ENCODE data around the gene PNLIPRP1.

PNLIPRP1 gene

DNA sequence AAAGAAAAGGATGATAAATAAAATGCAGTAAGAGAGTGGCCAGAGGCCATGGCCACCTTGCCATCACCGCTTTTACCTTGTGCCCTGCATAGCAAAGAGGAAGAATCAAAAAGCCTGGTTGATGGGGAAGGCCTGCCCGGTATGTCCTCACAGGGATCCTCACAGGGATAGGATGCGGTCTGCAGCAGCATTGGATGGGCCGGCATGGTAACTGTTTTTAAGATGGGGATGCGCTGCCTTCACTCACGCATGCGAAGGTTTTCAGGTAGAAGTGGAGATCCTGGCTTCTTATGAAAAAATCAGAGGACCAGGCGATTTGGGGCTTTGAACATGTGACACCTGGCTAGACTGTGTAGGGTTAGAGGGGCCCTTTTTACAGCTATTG lies 42.4 kb downstream of the PNLIPRP1 start:
- DNase-seq, result no peak

DNA sequence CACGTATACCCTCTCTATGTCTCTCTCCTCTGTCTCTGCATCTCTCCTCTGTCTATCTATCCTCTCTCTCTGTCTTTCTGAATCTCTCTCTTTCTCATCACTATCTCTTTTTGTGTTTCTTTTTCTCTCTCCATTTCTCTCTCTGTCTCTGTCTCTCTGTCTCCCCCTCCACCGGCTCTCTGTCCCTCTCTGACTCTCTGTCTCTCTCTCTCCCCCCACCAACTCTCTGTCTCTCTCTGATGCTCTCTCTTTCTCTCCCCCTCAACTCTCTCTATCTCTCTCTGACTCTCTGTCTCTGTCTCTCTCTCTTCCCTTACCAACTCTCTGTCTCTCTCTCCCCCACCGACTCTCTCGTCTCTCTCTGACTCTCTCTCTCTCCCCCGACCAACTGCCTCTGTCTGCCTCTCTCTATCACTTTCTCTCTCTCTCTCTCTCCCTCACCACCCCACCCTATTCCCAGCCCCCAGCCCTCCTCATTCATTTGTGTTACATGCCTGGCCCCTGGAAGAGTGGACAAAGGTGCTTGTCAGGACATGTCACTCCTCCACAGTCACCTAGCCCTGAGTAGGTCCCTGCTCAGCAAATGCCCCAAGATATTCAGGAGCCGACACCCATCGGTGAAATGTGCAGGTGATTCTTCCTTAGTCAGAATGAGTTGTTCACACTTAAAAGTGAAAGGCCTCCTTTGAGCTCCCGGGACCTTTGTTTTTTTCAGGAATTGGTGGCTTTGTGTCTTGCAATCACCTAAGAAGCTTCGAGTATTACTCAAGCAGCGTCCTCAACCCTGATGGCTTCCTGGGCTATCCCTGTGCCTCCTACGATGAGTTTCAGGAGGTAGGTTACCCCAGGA lies 43.6 kb downstream of the PNLIPRP1 start:
- no peak for DNase-seq

DNA sequence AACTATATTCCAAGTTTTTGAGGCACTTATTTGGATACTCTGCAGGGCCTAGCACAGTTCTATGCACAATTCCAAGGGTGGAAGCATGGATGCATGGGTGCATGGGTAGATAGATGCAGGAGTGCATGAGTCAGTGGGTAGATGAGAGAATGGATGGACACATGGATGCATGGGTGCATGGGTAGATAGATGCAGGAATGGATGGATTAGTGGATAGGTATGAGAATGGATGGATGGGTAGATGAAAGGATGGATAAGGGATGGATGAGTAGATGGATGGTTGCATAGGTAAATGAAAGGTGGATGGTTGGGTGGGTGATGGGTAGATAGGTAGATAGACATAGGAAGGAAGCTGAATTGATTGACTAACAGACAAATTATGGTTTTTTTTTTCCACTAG lies 45.6 kb downstream of the PNLIPRP1 start:
- no peak for DNase-seq

DNA sequence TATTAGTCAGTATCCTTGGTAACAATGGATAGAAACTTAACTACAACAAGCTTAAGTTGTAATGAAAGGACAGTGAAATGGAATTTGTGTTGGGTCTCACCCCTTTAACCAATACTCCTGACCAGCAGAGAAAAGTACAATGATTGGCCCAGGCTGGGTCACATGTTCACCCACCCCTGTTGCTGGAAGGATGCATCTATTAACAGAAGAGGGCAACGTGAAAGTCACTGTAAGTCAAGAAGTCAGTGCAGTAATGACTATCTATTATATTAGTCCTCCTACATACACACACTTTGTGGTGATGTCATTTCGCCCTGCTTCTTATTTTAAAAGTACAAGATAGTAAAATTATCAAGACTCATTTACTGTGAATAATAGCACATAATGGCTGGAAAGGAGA lies 46.2 kb downstream of the PNLIPRP1 start:
- DNase-seq, result no peak

DNA sequence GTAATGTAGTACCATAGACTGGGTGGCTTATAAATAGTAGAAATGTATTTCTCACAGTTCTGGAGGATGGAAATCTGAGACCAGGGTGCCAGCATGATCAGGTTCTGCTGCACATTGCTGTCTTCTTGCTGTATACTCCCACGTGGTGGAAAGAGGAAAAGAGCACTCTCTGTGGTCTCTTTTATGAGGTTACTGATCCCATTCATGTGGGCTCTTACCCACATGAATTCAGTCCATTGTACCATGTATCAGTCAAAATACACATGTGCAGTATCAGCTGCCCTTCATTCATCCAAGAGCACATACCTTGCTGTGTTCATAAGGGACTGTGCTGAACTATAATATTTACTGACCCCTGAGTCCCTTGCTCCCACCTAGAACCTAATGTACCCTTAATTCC lies 47.1 kb downstream of the PNLIPRP1 start:
- no peak for DNase-seq

DNA sequence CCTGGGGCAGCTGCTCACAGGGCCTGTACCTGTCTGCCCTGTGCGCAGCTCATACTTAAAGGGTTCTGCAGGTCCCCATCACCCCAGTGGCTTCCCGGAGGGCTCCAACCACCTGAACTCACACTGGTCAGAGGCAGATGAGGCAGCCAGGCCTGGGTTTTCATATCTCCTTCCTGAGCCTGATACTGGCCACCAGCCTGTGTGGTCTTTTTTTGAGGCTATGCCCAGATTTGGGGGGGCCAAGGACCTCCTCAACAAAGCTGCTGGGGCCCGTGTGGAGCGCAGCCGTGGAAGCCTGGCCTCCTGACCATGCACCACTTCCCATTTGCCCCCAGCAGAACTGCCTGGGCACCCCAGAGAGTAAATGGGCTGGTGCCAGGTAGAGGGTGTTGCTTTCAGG lies 55.7 kb downstream of the PNLIPRP1 start:
- DNase-seq, result no peak

DNA sequence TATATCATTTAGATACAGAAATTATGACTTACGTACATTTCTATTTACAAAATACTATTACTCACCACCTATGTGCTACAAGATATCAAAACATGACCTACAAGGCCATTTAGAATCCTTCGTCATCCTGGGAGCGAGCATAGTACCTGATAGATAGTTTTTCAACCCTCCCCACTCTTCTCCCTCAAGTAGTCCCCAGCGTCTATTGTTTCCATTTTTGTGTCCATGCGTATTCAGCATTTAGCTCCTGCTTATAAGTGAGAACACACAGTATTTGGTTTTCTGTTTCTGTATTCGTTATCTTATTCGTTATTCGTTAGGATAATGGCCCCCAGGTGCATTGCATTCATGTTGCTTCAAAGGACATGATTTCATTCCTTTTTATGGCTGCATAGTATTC lies 58.1 kb downstream of the PNLIPRP1 start:
- DNase-seq, result no peak

DNA sequence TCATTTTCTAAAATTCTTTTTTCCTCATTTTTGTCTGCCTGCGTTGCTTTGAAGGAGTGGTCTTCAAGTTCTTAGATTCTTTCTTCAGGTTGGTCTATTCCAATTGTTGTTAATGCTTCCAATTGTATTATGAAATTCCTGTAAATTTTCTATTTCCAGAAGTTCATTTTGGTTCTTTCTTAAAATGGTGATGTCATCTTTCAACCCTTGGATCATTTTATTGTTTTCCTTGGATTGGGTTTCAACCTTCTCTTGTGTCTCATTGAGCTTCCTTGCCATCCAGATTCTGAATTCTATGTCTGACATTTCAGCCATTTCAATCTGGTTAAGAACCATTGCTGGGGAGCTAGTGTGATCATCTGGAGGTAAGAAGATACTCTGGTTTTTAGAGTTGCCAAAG lies 63.1 kb downstream of the PNLIPRP1 start:
- DNase-seq, result no peak

DNA sequence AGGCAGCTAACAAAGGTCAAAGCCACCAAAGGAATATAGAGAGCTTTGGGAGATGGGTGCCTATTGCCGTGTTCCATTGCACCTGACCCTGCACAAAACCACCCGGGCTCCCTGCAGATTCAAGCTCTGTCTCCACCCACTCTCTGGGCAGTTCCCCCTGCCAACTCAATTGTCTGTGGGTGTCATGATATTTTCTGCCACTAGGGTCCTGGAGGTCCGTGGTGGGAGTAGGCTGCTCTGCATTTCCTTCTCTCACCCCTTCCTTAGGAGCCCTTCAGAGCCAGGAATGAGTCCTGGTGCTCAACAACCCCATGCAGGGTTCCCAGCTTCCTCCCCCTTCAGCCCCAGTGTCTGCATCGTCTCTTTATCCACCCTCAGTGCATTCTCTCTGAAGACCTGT lies 64.1 kb downstream of the PNLIPRP1 start:
- DNase-seq, result no peak

DNA sequence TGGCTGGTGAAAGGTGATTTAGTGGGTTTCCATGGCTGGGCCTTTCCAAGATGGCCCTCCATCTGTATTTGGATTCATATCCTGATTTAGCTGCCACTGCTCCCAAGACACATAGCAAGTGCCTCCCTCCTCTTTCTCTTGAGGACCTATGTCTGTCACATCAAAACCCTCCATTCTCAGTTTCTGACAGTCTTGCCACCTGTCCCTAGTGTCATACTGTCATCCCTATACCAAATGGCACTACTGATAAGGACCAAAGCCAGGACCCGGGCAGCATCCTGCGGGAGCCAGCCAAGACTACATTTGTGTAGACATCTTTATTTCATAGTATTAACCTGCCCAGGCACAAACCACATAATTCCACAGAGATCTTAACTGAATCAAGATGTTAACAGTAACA lies 64.8 kb downstream of the PNLIPRP1 start:
- no peak for DNase-seq

DNA sequence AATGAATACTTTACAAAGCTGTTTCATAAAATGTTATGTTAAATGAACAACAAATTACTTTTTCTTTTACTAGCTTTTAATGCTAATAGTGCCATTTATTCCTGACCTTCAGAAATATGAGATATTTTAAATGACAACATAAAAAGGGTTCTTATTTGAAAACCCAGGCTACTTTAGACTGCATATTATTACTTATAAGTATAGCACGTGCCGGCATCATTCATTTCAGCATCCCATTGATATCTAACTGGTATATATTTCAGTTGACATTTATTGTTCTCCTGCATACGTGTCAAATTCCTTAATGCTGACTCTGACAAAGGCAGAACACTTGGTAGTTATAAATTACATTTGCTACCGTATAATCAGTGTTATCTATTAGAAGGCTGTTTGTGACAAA lies 65.3 kb downstream of the PNLIPRP1 start:
- DNase-seq, result no peak

DNA sequence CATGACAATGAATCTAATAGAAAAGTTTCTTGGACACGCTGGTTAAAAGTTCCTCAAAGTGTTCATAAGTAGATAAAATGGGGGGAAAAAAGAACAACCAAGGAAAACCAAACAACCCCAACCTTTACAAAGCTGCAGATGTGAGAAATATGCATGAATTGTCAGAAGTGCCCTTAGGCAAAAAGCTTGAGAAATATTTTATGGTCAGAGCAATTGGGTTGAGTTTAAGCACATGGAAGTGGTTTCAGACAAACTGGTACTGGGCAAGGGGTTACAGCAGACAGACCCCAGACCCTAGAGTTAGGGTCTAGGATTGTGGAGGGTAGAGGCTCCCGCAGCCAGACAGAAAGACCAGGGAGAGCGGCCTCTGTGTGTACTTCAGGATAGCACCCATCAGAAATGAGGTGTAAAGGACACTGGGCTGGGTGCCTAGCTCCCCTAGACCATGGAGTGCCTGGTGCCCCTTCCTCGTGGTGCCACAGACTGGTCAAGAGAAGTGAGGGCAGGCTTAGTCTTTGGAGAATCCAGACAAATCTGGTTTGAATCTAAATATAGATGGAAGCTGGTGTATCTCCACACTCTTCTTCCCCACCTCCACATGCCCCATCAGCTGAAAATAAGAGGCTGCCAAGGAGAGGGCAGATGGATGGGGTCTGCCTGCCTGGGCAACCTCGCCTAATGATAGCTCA lies 67.2 kb downstream of the PNLIPRP1 start:
- no peak for DNase-seq
